Inflammatory macrophage (primary cell): ENCODE results near the gene SETD3.

ENCODE experiments used
- DNase-seq, 2 donors: peaks; one replicate each; pipeline ENCODE4 v3.0.0-alpha.2; 2020 to 2022

SETD3 gene

DNA sequence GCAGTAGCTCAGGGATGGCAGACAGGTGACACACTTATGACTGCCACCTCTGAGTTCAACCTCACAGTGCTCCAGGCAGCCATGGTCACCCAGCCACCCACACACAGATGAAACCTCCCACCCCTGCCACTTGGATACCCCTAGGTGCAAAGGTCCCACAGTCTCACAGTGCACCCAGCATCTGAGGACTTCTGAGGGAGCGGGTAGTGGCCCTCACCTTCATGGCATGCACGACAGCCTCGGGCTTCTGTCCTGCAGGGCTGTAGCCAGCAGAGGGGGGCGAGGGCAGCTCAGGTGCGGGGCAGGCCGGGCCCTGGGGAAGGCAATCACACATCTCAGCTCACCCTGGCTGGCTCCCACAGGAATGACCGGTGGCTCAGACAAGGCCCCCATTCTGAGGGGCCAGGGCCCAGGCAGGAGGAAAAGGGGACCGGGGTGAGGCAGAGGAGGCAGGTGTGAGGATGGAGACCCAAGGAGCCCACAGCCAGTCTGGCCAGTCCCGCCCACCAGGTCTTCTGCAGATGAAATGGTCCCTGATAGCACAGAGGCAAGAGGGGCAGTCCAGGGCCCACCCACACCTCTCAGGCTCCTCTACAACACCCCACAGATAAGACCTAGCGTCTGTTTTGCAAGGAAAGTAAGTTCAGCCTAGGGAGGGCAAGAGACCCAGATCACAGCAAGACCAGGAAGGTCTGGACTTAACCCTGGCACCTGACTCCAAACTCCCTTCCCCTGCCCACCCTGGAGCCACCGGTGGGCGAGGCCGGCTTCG is 36.4 kb upstream of the SETD3 start:
- no peak for DNase-seq

DNA sequence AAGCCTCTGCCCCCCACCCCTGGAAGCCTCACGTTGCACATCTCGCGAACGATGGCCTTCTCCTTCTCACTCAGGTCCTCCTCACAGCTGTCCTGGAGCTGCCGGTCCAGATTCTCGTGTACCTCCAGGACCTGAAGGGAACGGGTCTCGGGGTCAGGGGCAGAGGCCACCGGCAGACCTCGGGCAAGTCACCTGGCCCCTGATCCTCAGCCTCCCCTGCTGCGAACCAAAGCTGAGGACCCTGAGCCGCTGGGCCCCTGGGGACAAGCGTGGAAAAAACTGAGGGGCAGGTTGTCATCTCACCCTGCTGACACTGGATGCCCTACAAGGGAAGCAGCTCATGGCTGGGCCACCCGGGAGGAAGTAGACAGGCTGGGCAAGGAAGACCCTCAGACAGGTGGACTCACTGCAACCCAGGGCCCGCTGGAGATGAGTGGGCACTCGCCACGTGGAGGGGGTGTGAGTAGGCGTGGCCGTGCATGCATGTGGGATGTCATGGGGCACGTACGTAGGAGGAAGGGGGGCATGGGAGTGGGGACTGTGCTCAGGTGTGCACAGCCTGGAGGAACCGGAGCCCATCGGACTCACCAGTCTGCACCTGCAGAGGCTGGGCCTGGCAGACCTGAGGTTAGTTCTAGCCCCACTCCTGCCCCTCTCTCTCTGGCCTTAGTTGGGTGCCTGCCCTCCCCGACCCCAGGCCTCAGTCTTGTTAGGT is 35.7 kb upstream of the SETD3 start:
- DNase-seq = no peak

DNA sequence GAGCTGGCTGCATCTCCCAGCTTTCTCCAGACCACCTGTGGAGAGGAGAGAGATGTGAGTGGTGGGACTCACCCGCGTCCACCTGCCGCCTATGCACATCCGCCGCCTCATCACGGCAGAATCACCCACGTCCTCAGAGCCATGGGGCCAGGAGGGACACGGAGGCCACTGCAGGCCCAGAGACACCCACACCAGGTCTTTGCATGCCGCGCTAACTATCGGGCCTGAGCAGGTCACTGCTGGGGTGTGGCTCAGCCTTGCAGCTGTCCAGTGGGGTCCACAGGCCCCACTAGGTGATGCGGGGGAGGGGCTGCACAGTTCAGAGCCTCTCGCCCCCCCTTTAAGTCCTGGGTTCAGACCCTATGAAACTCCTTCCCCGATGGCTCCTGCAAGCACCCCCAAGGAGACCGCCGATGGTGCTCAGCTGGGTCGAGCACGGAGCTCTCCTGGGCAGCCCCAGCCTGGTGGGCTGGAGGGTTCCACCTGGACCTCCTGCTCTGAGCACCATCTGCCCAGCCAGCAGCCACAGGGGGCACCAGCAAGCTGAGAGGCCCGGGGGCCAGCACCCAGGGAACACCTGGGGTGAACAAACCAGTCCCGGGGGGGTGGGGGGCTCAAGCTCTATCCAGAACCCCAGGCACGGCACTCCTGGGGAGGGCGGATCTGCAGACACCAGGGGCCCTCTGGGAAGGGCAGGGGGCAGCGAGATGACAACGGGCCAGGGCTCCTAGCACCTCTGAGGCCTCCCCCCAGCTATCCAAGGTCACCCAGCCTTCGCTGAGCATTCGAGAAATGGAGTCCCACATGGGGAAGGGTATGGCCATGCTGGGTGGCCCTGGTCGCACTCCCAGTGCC is 34.9 kb upstream of the SETD3 start:
- no peak for DNase-seq

DNA sequence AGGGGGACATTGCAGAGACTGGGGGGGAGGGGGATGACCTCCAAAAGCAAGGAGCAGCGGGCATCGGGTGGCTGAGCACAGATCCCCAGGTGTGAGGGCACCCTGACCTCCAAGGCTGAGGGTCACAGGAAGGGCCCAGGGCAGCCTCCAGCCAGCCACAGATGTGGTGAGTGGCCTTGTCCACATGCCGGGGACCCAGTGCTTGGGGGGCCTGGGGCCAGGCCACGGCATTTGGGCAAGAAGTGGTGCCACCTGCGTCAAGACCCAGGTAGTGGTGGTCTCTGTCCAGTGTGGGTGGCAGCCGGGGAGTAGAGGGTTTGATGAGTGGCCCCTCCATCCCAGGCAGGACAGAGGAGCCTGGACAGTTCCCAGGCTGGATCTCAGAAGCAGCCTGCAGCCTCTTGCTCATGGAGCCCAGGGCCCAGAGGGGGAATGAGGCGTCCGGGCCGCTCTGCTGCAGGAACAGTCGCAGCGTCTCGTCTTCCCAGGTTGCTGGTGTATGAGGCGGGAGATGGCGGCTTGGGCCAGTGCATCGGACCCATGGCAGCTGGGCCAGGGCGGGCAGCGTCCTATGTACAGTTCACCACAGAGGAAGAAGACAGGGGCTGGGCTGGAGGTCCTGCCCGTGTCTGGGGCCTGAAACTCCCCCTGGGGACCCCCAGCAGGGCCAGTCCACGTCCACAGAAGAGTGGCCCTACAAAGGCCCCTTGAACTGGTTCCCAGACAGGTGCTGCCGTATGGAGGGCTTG is 34.1 kb upstream of the SETD3 start:
- no peak for DNase-seq

DNA sequence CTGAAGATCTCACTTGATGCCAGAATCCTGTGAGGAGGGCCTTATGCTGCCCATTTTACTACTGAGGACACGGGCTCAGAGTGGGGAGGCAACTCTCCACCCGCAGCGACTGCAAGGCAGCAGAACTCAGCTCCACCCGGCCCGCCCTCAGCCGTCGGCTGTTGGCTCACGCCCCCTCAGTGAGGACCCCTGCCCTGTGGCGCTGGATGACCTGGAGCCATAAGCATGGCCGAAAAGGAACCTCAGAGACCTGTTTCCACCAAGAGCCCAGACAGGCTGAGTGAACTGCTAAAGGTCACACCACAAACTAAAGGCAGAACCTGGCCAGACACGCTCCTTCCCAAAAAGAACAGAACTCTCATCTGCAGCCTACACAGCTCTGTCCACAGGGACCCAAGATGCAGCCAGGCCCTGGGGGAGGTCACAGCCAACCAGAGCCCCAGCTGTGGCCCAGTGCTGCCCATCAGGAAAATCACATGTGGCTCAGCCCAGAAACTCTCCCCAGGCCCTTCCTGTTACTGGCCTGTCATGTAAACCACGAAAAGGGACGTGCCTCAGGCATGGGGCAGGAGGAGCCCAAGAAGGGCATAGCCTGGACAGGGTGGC is 33.4 kb upstream of the SETD3 start:
- peak; percentile 14 to 38 for DNase-seq

DNA sequence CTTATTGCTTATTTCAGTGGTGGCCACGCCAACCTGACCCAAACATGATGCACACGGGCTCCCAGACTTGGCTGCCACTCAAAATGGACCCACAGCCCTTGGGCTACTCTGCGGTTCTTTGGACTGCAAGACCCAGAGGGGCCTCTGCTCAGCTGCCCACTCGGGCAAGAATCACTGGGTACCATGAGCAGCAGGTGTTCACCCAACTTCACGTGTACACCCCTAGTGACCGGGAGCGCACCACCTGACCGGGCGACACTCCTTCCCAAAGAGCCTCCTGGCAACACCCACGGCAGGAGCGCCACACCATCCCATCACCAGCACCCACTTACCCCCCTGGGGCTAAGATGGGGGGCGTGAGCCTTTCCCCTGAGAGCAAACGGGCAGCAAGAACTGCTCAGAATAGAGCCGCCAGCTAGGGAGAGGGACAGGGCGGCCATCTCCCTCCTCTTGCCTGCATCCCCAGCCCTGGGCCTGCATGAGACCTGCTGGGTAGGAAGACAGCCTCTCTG is 32.6 kb upstream of the SETD3 start:
- no peak for DNase-seq

DNA sequence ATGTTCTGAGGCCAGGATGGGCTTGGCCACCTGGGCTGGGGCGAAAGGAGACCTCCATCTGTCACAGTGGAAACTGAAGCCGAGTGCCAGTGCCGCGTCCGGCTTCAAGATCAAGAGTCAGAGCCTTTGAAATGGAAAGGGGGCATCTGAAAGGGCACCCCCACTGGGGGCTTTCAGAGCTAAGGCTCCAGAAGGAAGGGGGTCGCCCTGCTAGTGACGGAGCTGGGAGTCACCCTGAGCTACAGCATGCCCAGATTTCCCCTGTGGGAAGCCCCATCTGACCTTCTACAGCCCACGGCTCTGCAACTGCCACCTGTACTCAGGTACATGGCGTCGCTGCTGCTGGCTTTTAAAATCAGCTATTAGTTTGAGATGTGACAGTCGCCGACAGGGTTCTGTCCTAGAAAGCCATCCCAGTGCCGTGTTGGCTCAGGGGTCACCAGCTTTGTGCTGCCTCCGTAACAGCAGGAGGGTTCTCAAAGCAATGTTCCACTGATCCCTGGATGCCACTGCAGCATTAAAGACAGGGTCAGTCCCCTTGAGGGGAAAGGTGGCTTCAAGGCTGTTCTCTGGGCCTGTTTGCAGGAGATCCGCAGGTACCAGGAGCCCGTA is 32.0 kb upstream of the SETD3 start:
- no peak for DNase-seq

DNA sequence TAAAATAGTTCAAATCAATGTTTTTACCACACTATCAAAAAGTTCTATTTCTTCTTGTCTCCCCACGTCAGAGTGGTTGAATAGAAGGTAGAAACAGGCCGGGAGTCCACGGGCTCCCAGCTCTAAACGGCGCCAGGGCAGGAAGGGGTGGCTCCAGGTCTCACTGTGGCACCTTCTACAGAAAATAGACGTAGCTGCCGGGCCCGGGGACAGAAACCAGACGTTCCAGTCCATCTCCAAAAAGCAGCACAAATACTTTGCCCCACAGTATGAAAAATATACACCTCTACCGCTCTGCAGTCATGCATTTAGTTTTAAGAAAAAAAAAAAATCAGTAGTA is 31.4 kb upstream of the SETD3 start:
- DNase-seq = no peak

DNA sequence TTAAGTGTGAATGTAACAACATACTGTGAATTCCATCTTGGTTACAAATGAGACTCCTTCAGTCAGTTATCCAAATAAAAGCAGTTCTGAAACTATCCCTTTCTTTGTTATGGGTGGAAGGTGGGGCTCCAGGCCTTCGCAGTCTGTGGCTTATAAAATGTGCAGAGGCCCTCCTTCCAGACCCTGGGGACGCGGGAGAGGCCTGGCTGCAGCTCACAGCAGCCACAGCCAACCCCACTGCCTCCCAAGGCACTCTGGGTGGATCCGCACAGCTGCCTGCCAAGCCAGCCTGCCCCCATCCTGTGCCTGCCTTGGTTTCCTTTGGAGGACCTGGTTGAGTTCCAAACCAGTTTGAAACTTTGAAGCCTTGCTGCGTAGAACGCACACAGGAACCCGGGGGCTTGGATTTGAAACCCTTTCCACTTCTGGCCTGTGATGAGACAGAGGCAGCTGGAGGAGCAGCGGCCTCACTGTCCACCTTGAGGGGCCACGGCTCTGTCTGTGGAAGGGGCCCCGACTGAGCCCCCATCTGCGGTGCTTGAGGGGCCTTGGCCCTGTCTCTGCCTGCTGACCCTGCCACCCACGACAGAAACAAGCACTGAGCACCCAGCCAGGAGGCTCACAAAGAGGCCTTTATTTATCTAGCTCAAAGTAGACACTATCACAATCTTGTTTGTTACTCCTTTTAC is 30.9 kb upstream of the SETD3 start:
- DNase-seq = no peak

DNA sequence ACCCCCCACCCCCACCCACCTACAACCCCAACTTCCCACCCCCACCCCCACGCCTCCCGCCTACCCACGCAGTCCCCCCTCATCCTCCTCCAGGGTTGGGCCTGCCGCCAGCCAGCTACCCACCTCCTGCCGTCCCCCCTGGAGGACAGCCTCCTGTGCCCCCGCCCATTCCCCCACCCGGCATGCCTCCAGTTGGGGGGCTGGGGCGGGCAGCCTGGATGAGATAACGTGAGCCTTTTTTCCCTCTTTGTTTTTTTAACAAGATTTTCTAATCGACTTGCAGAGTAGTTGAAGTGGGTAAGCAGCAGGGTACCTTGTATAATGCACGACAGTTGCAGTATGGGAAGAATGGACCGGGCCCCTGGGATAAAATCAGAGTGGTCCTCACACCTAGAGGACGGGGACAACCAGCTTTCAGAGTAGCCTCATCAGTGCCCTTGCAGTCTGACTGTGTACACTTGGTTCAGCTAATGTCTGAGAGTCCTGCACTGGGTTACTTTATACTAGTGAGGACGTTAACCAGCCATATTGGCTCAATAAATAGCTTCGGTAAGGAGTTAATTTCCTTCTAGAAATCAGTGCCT is 30.0 kb upstream of the SETD3 start:
- DNase-seq = no peak

DNA sequence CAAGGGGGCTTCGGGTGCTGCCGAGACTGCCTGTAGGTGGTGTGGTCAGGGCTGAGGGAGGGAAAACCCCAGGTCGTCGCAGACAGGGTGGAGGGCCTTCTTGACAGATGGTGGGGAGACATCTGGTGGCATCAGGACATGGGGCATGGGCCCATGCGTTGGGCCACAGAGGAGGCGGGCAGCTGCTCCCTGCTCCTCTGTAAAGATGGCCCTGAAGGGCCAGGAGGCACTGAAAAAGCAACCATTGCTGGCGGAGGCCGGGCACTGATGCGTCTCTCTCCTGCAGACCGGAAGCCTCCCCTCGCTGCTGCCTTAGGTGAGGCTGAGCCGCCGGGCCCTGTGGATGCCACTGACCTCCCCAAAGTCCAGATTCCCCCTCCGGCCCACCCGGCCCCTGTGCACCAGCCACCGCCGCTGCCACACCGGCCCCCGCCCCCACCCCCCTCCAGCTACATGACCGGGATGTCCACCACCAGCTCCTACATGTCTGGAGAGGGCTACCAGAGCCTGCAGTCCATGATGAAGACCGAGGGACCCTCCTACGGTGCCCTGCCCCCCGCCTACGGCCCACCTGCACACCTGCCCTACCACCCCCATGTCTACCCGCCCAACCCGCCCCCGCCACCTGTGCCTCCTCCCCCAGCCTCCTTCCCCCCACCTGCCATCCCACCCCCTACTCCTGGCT is 29.4 kb upstream of the SETD3 start:
- no peak for DNase-seq

DNA sequence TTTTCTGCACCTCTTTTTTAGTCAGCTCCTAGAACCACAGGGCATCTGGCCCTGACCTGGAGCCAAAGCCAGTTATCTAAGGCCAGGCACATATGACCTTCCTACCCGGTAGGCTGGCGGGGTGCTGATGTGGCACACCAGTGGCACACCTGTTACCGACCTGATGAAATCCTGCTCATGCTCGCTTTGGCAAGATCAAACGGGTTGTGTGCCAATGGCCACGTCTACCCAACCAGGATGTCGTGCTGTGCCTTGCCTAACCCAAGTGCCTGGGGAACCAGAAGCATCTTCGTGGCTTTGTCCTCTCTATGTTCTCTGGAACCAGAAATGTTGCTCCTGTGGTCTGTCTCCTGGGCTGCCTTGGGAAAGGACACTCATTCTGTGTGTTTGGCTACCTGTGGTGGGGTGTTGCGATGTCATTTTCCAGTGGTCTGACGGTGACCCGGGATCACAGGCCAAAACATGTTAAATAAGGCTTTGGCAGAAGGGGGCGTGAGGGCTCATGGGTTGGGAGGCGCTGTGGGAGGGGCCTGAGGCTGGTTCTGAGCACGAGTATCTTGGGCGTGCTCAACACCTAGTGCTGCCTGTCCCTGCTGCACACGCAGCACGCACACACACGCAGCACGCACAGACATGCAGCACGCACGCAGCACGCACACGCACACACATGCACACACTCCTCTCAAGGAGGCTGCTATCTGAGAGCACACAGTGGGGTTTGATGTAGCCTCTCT is 28.4 kb upstream of the SETD3 start:
- no peak for DNase-seq

DNA sequence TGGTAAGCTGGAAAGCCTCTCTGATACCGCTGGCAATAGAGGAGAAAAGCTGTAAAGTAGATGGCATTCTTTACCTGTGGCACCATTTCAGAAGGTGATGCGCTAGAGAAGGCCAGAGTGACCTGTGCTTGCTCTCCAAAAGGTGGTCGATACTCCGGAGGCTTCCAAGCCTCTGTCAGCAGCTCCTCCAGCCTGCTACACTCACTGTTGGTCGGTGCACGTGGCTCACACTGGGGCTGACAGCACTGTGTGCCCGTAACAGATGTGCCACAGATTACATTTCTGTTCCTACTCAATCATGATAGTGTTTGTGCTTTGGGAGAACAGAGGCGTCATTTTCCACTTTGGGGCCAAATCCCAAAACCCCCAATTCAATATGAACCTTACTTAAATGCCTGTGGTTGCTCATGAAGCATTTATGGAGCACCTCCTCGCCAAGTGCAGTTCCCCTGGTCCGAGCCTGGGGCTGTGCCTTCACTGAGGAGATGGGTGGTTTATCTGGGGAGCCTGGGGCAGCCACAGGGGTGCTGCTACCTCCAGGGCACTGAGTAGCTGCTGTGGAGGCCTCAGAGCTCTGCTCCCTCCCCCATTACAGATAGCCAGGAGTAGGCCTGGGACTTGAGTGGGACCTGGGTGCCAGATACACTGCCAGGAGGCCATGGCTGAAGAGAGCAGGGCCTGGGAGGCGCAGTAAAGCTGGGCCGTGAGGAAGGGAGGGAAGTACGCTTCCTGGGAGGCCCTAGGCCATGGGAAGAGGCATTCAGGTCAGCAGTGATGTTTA is 27.4 kb upstream of the SETD3 start:
- DNase-seq = no peak

DNA sequence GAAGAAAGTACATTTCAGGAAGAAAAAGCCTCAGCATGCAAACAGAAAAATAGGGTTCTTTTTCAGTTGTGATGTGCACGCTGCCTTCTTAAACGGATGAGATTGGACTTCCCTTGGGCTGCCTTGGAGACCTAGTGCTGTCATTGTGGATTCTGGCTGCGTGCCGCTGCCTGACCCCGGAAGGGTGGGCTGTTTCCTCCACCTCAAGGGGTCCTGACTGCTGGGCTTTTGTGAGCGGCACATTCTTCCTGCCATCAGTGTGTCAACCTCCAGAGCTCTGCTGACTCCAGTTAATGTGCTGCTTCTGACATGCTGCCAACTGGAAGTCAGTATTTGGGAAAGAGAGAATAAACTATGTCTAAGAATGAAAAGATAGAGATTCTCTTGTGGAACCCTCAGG is 25.6 kb upstream of the SETD3 start:
- DNase-seq = no peak

DNA sequence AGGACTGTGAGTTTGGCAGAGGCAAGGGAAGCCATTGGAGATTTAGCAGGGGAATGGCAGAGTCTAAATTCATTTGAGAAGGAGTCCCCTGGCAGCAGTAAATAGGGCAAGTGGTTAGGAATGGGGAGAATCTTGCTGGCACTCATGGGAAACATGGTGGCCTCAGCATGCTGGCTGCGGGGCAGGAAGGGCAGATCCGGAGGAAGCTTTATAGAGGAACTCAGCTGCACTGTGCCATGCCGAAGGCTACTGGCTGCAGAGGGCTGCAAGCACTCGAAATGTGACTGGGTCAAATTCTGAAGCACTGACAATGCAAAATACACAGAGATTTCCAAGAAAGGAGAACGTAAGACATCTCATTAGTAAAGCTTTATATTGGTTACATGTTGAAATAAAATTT is 24.4 kb upstream of the SETD3 start:
- no peak for DNase-seq

DNA sequence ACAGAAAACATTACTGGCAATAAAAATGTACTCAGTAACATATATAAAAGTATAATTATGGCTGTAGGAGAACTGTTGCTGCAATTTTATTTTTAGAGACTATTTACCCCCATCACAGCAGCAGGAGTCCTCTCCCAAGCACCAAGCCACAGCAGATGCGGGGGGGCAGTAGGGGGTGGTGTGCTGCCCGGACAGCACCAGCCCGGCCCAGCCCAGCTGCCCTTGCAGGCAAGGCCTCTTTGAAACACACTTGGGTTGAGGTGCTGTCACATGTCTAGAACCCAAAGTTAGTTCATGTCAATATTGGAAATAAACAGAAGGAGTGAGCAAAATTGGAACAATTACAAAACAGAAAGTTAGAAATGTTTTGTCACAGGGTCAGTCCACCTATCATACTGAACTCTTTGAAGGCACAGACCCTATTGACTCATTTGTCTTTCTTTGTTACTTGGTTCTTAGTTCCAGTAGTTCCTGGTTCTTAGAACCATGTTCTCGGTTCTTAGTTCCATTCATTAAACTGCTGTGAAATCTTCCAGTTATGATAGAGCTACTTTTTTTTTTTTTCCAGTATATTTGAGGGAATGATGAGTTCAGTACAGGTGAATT is 23.3 kb upstream of the SETD3 start:
- DNase-seq = no peak

DNA sequence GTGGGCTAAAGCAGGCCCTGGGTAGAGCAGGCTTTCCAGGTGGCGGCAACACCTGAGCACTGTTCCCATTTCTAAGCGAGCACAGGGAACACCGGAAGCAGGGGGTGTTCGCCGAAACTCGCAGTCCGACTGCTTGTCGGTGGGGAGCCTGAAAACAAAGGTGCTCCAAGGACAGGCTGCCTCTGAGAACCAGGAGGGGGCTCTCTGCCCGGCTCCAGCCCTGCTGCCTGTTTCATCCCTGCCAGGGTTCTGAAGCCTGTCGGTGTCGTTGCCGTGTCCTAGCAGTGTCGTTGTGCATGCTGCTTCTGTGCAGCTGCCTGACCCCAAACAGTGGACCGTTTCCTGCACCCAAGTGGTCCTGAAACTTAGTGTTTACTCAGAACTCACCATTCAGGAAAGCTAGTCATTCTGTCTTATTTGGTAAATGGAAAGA is 22.3 kb upstream of the SETD3 start:
- no peak for DNase-seq

DNA sequence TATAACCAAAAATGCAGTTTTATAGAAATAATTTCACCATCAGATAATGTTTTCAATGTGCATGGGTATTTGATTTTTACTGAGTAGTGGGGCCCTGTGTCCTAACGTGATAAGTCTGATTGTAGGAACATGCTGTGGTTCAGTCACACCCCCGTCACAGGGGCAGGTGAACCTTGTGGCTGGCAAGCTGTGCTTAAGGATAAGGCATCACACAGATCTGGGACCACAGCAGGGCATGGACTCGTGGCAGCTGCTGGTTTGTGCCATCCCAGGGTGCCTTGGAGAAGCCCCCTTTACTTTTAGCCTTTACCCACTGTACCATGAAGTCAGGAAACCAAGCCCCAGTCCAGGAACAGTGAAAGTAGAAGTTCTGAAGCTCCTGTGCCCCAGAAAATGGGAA is 17.2 kb upstream of the SETD3 start:
- no peak for DNase-seq
